Measurements from ENCODE around the gene ENTPD5. TPM values are rescaled to one million over a fixed set of nuclear protein-coding genes. Genes with fewer than 3 reads are reported as not detected.
A peak's percentile ranks its signal among the peaks of the same experiment; 100 is the strongest.

The ENTPD5 gene
- total RNA-seq = 10 to 100 TPM; 10.6 to 12.2 TPM
- long read RNA-seq, donor 1, full-length matches to known transcripts = 2 of 3 reads
- long read RNA-seq, donor 1, partial matches to known transcripts = 0 of 3 reads
- long read RNA-seq, donor 1, other reads (novel, unspliced or antisense) = 1 of 3 reads
- long read RNA-seq, donor 2, full-length matches to known transcripts = 1 of 9 reads
- long read RNA-seq, donor 2, partial matches to known transcripts = 0 of 9 reads
- long read RNA-seq, donor 2, other reads (novel, unspliced or antisense) = 8 of 9 reads

GRCh38 chr14:74018586-74019407 lies at the start of gene ENTPD5, which contains the start of gene BBOF1:
Gene ENTPD5 (minus strand): TSS chr14:74019288. CDS start chr14:73988102, 31,186 bp downstream.
Gene BBOF1 (plus strand): TSS chr14:74019349. CDS start chr14:74019479, 130 bp downstream.
- DNase-seq (ENCODE audit: low spot score) = peak; percentile 95

GRCh38 chr14:74065746-74066575 lies 46.9 kb upstream of the ENTPD5 start:
- DNase-seq (ENCODE audit: low spot score) = no peak
- intact Hi-C loops (cut with DNase I) = no loop called here

More at GRCh38 chr14:74018586-74019407, at the start of gene ENTPD5, which contains the start of gene BBOF1:
- intact Hi-C loops (cut with DNase I) = loop anchor here in 1 of 2 donors (1.0 kb wide), 1 partner anchor 18 kb away; no protein-coding TSS in a partner anchor

DNA sequence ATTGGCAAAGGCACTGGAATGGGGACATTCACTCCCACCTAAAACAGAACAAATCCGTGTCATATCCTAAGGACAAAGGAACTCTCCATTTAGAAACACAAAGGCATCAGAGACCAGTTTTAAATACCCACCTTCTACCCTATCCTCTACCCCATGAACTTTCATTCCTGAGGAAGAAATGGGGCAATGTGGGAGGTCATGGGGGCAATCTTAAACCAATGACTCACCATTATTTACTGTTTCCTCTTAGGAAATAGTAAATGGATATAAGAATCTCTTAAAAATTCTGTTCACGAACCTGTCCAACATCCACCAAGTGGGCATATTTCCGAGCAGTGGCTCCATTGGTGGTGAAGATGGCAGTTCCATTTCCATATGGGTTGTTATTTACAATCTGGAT lies 45.8 kb upstream of the ENTPD5 start:
- intact Hi-C loops (cut with DNase I) = no loop called here
- no peak for DNase-seq (ENCODE audit: low spot score)

DNA sequence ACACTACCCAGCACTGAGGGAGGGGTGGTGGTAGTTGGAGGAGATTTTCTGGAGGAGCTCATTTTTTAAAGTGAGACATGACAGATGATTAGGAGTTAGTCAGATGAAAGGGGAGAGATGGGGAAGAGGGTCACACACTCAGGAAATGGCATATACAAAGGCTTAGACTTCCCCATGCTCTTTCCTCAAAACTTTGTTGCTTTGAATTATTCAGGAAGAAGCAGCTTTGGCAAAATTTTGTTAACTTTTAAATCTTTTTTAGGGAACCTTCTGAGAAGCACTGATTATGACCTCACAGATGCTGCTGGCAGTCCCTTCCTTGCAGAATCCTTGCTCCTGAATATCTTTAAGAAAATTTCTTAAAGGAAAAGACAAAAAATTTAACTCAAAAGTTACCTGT lies 45.3 kb upstream of the ENTPD5 start:
- no peak for DNase-seq (ENCODE audit: low spot score)
- intact Hi-C loops (cut with DNase I) = no loop called here

DNA sequence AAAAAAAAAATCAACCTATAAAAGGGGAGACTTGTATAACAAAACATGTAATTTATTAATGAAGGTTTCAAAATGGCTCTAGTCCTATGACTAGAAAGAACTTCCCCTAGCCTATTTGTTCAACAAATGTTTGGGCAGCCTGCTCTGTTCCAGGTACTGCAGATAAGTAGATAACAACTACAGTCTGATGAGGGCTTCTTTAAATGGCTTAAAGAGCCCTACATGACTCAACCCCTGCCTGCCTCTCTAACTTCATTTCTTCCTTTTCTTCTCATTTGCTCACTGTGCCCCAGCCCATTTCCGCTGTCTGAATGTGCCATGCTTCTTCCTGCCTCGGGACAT lies 43.7 kb upstream of the ENTPD5 start:
- DNase-seq (ENCODE audit: low spot score) = no peak
- intact Hi-C loops (cut with DNase I) = no loop called here

DNA sequence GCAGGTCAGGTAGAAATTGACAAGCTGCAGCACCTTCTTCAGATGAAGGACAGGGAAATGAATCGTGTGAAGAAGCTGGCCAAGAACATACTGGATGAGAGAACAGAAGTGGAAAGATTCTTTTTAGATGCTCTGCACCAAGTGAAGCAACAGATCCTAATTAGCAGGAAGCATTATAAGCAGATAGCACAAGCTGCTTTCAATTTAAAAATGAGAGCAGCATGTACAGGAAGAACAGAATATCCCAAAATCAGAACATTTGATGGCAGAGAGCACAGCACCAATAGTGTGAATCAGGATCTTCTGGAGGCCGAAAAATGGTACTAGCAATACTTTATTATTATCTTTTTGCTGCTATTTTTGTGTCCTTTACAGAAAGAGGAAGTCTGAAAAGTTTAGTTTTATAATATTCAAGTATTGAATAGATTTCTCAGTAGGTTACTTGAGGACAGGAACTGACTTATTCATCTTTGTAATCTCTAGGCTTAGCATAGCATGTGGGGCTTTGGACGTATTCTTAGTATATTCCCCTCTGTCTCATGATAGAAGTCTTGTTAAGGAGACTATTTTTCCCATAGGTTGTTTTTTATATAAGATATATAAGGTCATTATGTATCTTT lies 30.9 kb upstream of the ENTPD5 start:
- intact Hi-C loops (cut with DNase I) = no loop called here
- no peak for DNase-seq (ENCODE audit: low spot score)

DNA sequence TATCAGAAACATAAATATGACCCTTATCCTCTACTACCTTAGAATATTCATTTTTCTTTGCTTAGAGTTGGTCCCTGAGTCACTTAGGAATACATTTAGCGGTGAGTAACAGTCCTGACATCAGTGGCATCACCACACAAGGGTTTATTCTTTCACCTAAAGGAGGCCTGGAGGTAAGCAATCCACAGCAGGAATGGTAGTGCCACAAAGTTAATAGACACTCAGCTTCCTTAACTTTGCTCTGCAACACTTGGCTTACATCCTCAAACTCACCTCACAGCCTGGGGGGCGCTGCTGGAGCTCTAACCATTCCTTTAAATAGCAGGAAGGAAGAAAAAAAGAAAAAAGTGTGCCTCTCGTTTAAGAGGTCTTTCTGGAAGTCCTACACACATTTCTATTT lies 29.2 kb upstream of the ENTPD5 start:
- no peak for DNase-seq (ENCODE audit: low spot score)
- intact Hi-C loops (cut with DNase I) = no loop called here

DNA sequence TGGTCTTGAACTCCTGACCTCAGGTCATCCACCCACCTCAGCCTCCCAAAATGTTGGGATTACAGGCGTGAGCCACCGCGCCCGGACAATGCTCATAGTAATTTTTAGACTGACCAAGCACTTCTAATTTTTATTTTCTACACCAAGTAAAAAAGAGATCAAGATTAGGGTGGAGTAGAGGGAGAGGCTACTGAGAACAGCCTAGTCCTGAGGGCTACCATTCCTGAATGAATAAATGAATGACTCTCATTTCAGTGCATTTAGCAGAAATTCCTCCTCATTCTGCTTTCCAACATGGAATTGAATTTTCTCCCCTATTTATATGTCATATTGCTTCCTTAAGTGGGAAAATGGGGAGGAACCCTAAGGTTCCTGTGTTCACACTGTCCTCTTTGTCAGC lies 26.4 kb upstream of the ENTPD5 start:
- no peak for DNase-seq (ENCODE audit: low spot score)
- intact Hi-C loops (cut with DNase I) = no loop called here

- intact Hi-C loops (cut with DNase I) = no loop called here
- DNase-seq (ENCODE audit: low spot score) = no peak
Observed at GRCh38 chr14:74042296-74042695, 23.2 kb upstream of the ENTPD5 start.

- no peak for DNase-seq (ENCODE audit: low spot score)
- intact Hi-C loops (cut with DNase I) = no loop called here
Observed at GRCh38 chr14:74038020-74038859, 19.2 kb upstream of the ENTPD5 start.

DNA sequence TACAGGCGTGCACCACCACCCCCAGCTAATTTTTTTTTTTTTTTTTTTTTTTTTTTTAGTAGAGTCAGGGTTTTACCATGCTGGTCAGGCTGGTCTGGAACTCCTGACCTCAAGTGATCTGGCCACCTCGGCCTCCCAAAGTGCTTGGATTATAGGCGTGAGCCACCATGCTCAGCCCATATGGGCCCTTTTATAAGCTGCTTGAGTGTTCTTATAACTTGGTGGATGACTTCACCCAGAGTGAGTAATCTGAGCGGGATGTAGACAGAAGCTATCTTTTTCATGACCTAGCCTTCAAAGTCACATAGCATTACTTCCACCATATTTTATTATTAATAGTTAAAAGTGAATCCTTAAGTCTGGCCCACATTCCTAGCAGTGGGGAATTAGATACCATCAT lies 16.5 kb upstream of the ENTPD5 start:
- DNase-seq (ENCODE audit: low spot score) = no peak
- intact Hi-C loops (cut with DNase I) = no loop called here

DNA sequence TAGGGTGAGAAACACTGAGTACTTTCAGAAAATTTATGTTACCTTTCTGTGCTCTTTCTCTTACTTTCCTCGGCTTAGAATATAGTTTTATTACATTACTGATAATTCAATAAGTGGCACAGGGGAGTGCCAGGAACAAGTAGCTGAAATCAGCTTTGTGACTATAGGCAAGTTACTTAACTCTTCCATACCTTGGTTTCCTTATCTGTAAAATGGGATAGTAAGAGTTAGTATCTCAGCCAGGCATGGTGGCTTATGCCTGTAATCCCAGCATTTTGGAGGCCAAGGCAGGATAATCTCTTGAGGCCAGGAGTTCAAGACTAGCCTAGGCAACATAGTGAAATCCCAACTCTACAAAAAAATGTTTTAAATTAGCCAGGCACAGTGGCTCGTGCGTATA lies 15.5 kb upstream of the ENTPD5 start:
- intact Hi-C loops (cut with DNase I) = no loop called here
- no peak for DNase-seq (ENCODE audit: low spot score)

GRCh38 chr14:74029136-74029535 lies 10.0 kb upstream of the ENTPD5 start:
- no peak for DNase-seq (ENCODE audit: low spot score)
- intact Hi-C loops (cut with DNase I) = no loop called here

DNA sequence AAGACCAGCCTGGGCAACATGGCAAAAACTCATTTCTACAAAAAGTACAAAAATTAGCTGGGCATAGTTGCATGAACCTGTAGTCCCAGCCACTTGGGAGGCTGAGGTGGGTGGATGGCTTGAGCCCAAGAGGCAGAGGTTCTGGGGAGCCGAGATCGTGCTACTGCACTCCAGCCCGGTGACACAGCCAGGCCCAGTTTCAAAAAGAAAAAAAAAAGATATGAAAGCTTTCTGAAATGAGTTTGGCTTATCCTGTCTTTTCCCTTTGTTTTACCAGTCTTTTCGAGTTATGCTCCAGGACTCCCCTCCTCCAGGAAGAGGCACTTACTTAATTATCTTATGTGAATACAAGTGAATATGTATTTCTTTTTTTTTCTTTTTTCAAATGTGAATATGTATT lies 3.3 kb upstream of the ENTPD5 start:
- intact Hi-C loops (cut with DNase I) = no loop called here
- DNase-seq (ENCODE audit: low spot score) = no peak

DNA sequence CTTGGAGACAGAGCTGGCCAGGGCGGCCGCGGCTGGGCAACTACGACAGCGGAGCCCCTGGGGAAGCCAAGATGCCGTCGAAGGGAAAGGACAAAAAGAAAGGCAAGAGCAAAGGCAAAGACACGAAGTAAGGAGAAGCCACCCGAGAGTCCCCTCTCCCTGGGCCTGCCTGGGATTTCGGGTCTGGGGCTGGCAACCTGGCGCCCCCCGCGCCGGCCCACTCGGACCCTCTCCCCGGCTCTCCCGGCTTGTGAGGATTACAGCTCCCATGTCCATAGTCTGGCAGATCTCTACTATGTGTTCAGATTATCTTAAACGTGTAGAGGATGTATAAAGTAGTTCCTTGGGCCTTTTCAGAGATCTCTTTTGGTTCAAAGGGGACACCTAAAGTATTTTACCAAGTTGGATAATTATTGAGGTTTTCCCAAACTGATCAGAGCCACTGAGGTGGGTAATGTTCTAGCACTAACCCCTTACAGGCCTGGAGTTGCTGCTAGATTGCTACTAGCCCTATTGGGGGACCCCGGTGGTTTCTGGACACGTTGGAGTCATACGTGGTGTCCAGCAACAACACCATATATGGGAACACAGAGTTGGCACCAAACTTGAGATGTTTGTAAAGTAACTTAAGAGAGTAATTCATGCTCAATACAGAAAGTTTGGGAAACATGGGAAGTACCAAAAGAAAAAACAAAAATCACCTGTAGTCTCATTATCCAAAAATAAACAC lies 485 bp upstream of the ENTPD5 start:
- intact Hi-C loops (cut with DNase I) = loop anchor here in 1 of 2 donors (1.0 kb wide), 1 partner anchor 17 kb away; no protein-coding TSS in a partner anchor
- DNase-seq (ENCODE audit: low spot score) = no peak

- no peak for DNase-seq (ENCODE audit: low spot score)
- intact Hi-C loops (cut with DNase I) = no loop called here
Observed at GRCh38 chr14:74018174-74018585, 908 bp downstream of the ENTPD5 start.

- intact Hi-C loops (cut with DNase I) = no loop called here
- no peak for DNase-seq (ENCODE audit: low spot score)
Observed at GRCh38 chr14:74015963-74016362, 3.1 kb downstream of the ENTPD5 start.

DNA sequence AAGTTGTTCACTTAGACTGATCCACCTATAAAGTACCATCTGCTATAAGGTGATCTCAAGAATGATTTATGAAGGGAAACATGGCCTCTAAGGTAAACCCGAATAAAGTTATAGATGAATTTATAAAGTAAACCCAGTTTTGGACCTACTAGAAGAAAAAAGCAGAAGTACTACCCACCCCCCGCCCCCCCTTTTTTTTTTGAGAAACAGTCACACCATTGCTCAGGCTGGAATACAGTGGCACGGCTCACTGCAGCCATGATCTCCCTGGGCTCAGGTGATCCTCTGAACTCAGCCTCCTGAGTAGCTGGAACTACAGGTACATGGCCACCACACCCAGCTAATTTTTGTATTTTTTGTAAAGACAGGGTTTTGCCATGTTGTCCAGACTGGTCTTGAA lies 3.9 kb downstream of the ENTPD5 start:
- DNase-seq (ENCODE audit: low spot score) = no peak
- intact Hi-C loops (cut with DNase I) = no loop called here
